Effector CD8-positive, alpha-beta T cell (primary cell): ENCODE measurements around the gene RBSN.

ENCODE experiments used
- DNase-seq: peaks from one replicate; lab custom pipeline; 2025; lab: John Stamatoyannopoulos, UW

Gene RBSN

GRCh38 chr3:15099364-15100098, 583 bp upstream of the RBSN start:
- no peak for DNase-seq

- peak; percentile 3 for DNase-seq
These were observed 1.1 kb downstream of the RBSN start for GRCh38 chr3:15097891-15098290.

GRCh38 chr3:15096046-15096445, 2.9 kb downstream of the RBSN start:
- no peak for DNase-seq

GRCh38 chr3:15094187-15094875, 4.6 kb downstream of the RBSN start:
- DNase-seq: no peak

- no peak for DNase-seq
These were observed 6.3 kb downstream of the RBSN start for GRCh38 chr3:15092686-15093085.

GRCh38 chr3:15091575-15091974, 7.4 kb downstream of the RBSN start:
- no peak for DNase-seq

GRCh38 chr3:15089201-15089600, 9.7 kb downstream of the RBSN start:
- DNase-seq: no peak

GRCh38 chr3:15086699-15087098, 12.2 kb downstream of the RBSN start:
- DNase-seq: no peak

- no peak for DNase-seq
These were observed 12.7 kb downstream of the RBSN start for GRCh38 chr3:15086263-15086662.

GRCh38 chr3:15083252-15083651, 15.7 kb downstream of the RBSN start:
- no peak for DNase-seq

GRCh38 chr3:15081960-15082664, 16.8 kb downstream of the RBSN start:
- DNase-seq: no peak

GRCh38 chr3:15079091-15079490, 19.9 kb downstream of the RBSN start:
- no peak for DNase-seq

GRCh38 chr3:15074500-15074899, 24.4 kb downstream of the RBSN start:
- no peak for DNase-seq

- no peak for DNase-seq
These were observed 27.2 kb downstream of the RBSN start for GRCh38 chr3:15071699-15072098.

GRCh38 chr3:15069441-15069840, 29.5 kb downstream of the RBSN start:
- DNase-seq: no peak

- no peak for DNase-seq
These were observed 32.5 kb downstream of the RBSN start for GRCh38 chr3:15066467-15066866.

- DNase-seq: no peak
These were observed 33.4 kb downstream of the RBSN start for GRCh38 chr3:15065550-15066007.

- peak; percentile 78 for DNase-seq
These were observed 34.0 kb downstream of the RBSN start, which contains the start of gene MRPS25 for GRCh38 chr3:15064835-15065549. Gene MRPS25 (minus strand): TSS chr3:15065315. CDS start chr3:15065194, 121 bp downstream.

GRCh38 chr3:15064299-15064834, 34.6 kb downstream of the RBSN start:
- DNase-seq: no peak

- DNase-seq: no peak
These were observed 35.2 kb downstream of the RBSN start for GRCh38 chr3:15063656-15064286.

GRCh38 chr3:15063238-15063637, 35.7 kb downstream of the RBSN start:
- DNase-seq: no peak
